GM19395 (cell line): ENCODE data around the gene CCNG2.
"Not testable (repeated sequence)": the region's sequence is repeated elsewhere in the genome, so short reads cannot be mapped to it uniquely, and the experiment has no call there.

Experiments used
- ATAC-seq: cut with Tn5 transposase; IDR thresholded peaks from one replicate; pipeline ENCODE4 v1.9.1; 2021; ENCODE audit warnings: mild to moderate bottlenecking, moderate library complexity; ENCODE audit not compliant: unreplicated experiment

CCNG2 gene

GRCh38 chr4:77156912-77157858, at the start of gene CCNG2:
TSS of gene CCNG2 (plus strand) at chr4:77157207. CDS start at chr4:77158533, 1,326 bp downstream.
- ATAC-seq = peak; percentile 36

GRCh38 chr4:77110730-77111129, 46.3 kb upstream of the CCNG2 start:
- ATAC-seq = no peak

GRCh38 chr4:77113069-77113468, 43.9 kb upstream of the CCNG2 start:
- ATAC-seq = no peak

- ATAC-seq = no peak
Measured at GRCh38 chr4:77117721-77118120, 39.3 kb upstream of the CCNG2 start.

- ATAC-seq = peak; percentile 62
Measured at GRCh38 chr4:77120886-77121508, 36.0 kb upstream of the CCNG2 start.

GRCh38 chr4:77121736-77122240, 35.2 kb upstream of the CCNG2 start:
- ATAC-seq = no peak

- no peak for ATAC-seq
Measured at GRCh38 chr4:77122656-77123055, 34.4 kb upstream of the CCNG2 start.

GRCh38 chr4:77123411-77123810, 33.6 kb upstream of the CCNG2 start:
- no peak for ATAC-seq

GRCh38 chr4:77124576-77124975, 32.4 kb upstream of the CCNG2 start:
- ATAC-seq = no peak

GRCh38 chr4:77125961-77126360, 31.0 kb upstream of the CCNG2 start:
- ATAC-seq = no peak

GRCh38 chr4:77126809-77127208, 30.2 kb upstream of the CCNG2 start:
- peak; percentile 98 for ATAC-seq

- peak; percentile 73 for ATAC-seq
Measured at GRCh38 chr4:77127215-77127614, 29.8 kb upstream of the CCNG2 start.

GRCh38 chr4:77127837-77128621, 29.0 kb upstream of the CCNG2 start:
- no peak for ATAC-seq

GRCh38 chr4:77132652-77133312, 24.2 kb upstream of the CCNG2 start:
- no peak for ATAC-seq

- not testable (repeated sequence) for ATAC-seq
Measured at GRCh38 chr4:77137448-77137847, 19.6 kb upstream of the CCNG2 start.

GRCh38 chr4:77141964-77142645, 14.9 kb upstream of the CCNG2 start:
- ATAC-seq = no peak

- no peak for ATAC-seq
Measured at GRCh38 chr4:77142646-77143028, 14.4 kb upstream of the CCNG2 start.

- ATAC-seq = no peak
Measured at GRCh38 chr4:77143091-77143490, 13.9 kb upstream of the CCNG2 start.

GRCh38 chr4:77145842-77146185, 11.2 kb upstream of the CCNG2 start:
- ATAC-seq = peak; percentile 60
